Stimulated activated CD4-positive, alpha-beta T cell treated with anti-CD3 and anti-CD28 coated beads, Interleukin-12 subunit alpha, Interleukin-12 subunit beta, amount 100 ng/mL, for 24 hours (primary cell): ENCODE measurements around the gene ILK.

Experiments
- DNase-seq, 2 experiments: peaks; one replicate each; pipeline ENCODE4 v3.0.0-alpha.2; 2020; ENCODE audit warnings: low read depth in 2 of 2

The ILK gene

GRCh38 chr11:6574816-6575715, 28.5 kb upstream of the ILK start:
- DNase-seq = no peak

GRCh38 chr11:6576471-6577373, 26.9 kb upstream of the ILK start:
- DNase-seq = no peak

- no peak for DNase-seq
These were observed 25.4 kb upstream of the ILK start for GRCh38 chr11:6578134-6578533.

- no peak for DNase-seq
These were observed 23.9 kb upstream of the ILK start for GRCh38 chr11:6579681-6580080.

GRCh38 chr11:6583584-6583983, 20.0 kb upstream of the ILK start:
- DNase-seq = no peak

- no peak for DNase-seq
These were observed 19.0 kb upstream of the ILK start for GRCh38 chr11:6584528-6584927.

GRCh38 chr11:6586434-6587359, 16.9 kb upstream of the ILK start:
- no peak for DNase-seq

- DNase-seq = no peak
These were observed 16.1 kb upstream of the ILK start for GRCh38 chr11:6587360-6587953.

- no peak for DNase-seq
These were observed 15.6 kb upstream of the ILK start for GRCh38 chr11:6588018-6588417.

- no peak for DNase-seq
These were observed 9.3 kb upstream of the ILK start for GRCh38 chr11:6594142-6594768.

GRCh38 chr11:6596239-6596877, 7.2 kb upstream of the ILK start:
- no peak for DNase-seq

- no peak for DNase-seq
These were observed 5.0 kb upstream of the ILK start for GRCh38 chr11:6598555-6598954.

GRCh38 chr11:6599449-6599848, 4.1 kb upstream of the ILK start:
- DNase-seq = no peak

- no peak for DNase-seq
These were observed 3.6 kb upstream of the ILK start for GRCh38 chr11:6599881-6600390.

- DNase-seq = no peak
These were observed 2.5 kb upstream of the ILK start for GRCh38 chr11:6601041-6601461.

GRCh38 chr11:6602096-6602940, 1.3 kb upstream of the ILK start:
- no peak for DNase-seq

GRCh38 chr11:6604081-6604626, 580 bp downstream of the ILK start:
- DNase-seq = peak in 1 of 2 experiments; percentile 24

GRCh38 chr11:6604790-6605189, 1.2 kb downstream of the ILK start:
- no peak for DNase-seq
